NCI-H748 (cell line): ENCODE results near the gene UQCC2.

Source experiments
- DNase-seq: peaks from one replicate; lab custom pipeline; 2025; ENCODE audit not compliant: unreplicated experiment; lab: John Stamatoyannopoulos, UW

UQCC2 gene

GRCh38 chr6:33677689-33678088 lies 33.8 kb downstream of the UQCC2 start:
- DNase-seq = no peak

GRCh38 chr6:33677143-33677660 lies 34.3 kb downstream of the UQCC2 start:
- no peak for DNase-seq

GRCh38 chr6:33676416-33677142 lies 34.9 kb downstream of the UQCC2 start:
- no peak for DNase-seq

- no peak for DNase-seq
Observed at GRCh38 chr6:33675968-33676367, 35.5 kb downstream of the UQCC2 start.

GRCh38 chr6:33673851-33674250 lies 37.6 kb downstream of the UQCC2 start:
- no peak for DNase-seq

- no peak for DNase-seq
Observed at GRCh38 chr6:33672808-33673207, 38.7 kb downstream of the UQCC2 start.

- no peak for DNase-seq
Observed at GRCh38 chr6:33671744-33672072, 39.8 kb downstream of the UQCC2 start.

GRCh38 chr6:33670971-33671743 lies 40.3 kb downstream of the UQCC2 start:
- no peak for DNase-seq

- DNase-seq = no peak
Observed at GRCh38 chr6:33670086-33670660, 41.3 kb downstream of the UQCC2 start.

GRCh38 chr6:33668914-33669313 lies 42.6 kb downstream of the UQCC2 start:
- peak; percentile 26 for DNase-seq

- DNase-seq = no peak
Observed at GRCh38 chr6:33668328-33668727, 43.2 kb downstream of the UQCC2 start.

GRCh38 chr6:33667776-33668175 lies 43.7 kb downstream of the UQCC2 start:
- DNase-seq = no peak

GRCh38 chr6:33667072-33667471 lies 44.4 kb downstream of the UQCC2 start:
- DNase-seq = no peak

- no peak for DNase-seq
Observed at GRCh38 chr6:33665957-33666356, 45.5 kb downstream of the UQCC2 start.

- no peak for DNase-seq
Observed at GRCh38 chr6:33664506-33665057, 46.9 kb downstream of the UQCC2 start.

GRCh38 chr6:33663727-33664449 lies 47.6 kb downstream of the UQCC2 start:
- DNase-seq = no peak

GRCh38 chr6:33663028-33663427 lies 48.5 kb downstream of the UQCC2 start:
- no peak for DNase-seq

GRCh38 chr6:33662318-33662717 lies 49.2 kb downstream of the UQCC2 start:
- no peak for DNase-seq

- DNase-seq = peak; percentile 86
Observed at GRCh38 chr6:33661106-33661838, 50.2 kb downstream of the UQCC2 start.

- DNase-seq = no peak
Observed at GRCh38 chr6:33659986-33660385, 51.5 kb downstream of the UQCC2 start.
